Cardiac muscle cell (in vitro differentiated cells and primary cell): ENCODE results near the gene SLC25A20. TPM values are rescaled to one million over a fixed set of nuclear protein-coding genes. Genes with fewer than 3 reads are reported as not detected.

Experiments used
- DNase-seq, 2 donors: peaks; one replicate each; pipeline versions ENCODE4 v3.0.0 to v3.0.0-alpha.2; 2010 to 2017; ENCODE audit warnings: low read depth in 1 of 2, low spot score in 1 of 2
- H3K27ac ChIP-seq: fragments of 200-600 bp; sonication (generic); 2 replicates; pipeline ENCODE4 v1.5.1; 2016
- H3K27me3 ChIP-seq: fragments of 200-600 bp; sonication (generic); 2 replicates; pipeline ENCODE4 v1.6.0; 2016; ENCODE audit warnings: control low read depth
- H3K36me3 ChIP-seq: fragments of 200-600 bp; sonication (generic); 2 replicates; pipeline ENCODE4 v1.5.1; 2016; ENCODE audit warnings: control low read depth
- H3K4me1 ChIP-seq: fragments of 200-600 bp; sonication (generic); 2 replicates; pipeline ENCODE4 v1.8.1; 2017; ENCODE audit warnings: low read depth, mild to moderate bottlenecking, mixed run types
- H3K4me3 ChIP-seq: fragments of 200-600 bp; sonication (generic); 2 replicates; pipeline ENCODE4 v1.5.1; 2016; ENCODE audit warnings: mild to moderate bottlenecking
- H3K9me3 ChIP-seq: fragments of 200-600 bp; sonication (generic); 2 replicates; pipeline ENCODE4 v1.5.1; 2017; ENCODE audit warnings: low read depth, mild to moderate bottlenecking, control low read depth
- polyA plus RNA-seq: library from polyadenylated mRNA; unstranded; fragments of >200 nt; fragmentation: Nextera tagmentation; extraction: Ambion mirVana; gene quantifications from 2 replicates; pipeline ENCODE4 v1.2.1, GENCODE V29; 2016
- total RNA-seq: library from RNA; depleted of rRNA; stranded (reverse); fragments of >200 nt; gene quantifications from 2 replicates; pipeline ENCODE4 v1.2.3, GENCODE V29; 2016
- TF ChIP-seq, protein P1 (sequence below): IDR thresholded peaks from 2 replicates; pipeline ENCODE4 v1.5.1; 2012; ENCODE audit warnings: low read depth, mild to moderate bottlenecking, low read length

Gene SLC25A20
- total and polyA plus RNA-seq, 2 experiments from 2014 or later: 25.1 to 28.2 TPM

DNA sequence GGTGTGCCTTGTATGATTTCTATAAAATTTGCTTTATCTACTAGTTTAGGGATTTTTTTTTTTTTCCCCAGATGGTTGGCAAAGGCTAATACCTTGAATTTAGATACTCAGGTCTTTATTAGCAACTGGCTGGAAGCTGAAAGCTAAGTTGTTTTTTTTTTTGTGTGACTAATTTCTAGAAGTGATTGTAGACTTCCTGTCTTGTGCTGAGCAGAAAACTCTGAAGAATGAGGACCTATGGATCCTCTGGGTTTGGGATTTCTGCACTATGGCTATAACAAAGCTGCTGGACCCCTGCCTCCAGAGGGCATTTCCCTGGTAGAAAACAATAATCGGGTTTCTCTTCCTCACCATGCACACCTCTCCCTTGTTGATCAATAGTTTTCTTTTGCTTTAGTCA lies 30.0 kb upstream of the SLC25A20 start:
- peak in 1 of 2 donors; percentile 33 for DNase-seq
- H3K4me3 ChIP-seq: no peak overlapping the region
- TF ChIP-seq, protein P1, sequence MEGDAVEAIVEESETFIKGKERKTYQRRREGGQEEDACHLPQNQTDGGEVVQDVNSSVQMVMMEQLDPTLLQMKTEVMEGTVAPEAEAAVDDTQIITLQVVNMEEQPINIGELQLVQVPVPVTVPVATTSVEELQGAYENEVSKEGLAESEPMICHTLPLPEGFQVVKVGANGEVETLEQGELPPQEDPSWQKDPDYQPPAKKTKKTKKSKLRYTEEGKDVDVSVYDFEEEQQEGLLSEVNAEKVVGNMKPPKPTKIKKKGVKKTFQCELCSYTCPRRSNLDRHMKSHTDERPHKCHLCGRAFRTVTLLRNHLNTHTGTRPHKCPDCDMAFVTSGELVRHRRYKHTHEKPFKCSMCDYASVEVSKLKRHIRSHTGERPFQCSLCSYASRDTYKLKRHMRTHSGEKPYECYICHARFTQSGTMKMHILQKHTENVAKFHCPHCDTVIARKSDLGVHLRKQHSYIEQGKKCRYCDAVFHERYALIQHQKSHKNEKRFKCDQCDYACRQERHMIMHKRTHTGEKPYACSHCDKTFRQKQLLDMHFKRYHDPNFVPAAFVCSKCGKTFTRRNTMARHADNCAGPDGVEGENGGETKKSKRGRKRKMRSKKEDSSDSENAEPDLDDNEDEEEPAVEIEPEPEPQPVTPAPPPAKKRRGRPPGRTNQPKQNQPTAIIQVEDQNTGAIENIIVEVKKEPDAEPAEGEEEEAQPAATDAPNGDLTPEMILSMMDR: no peak
- H3K27me3 ChIP-seq: no peaks in the 10 kb centered on the region
- H3K36me3 ChIP-seq: peaks cover 17% of the 10 kb centered on the region
- peaks cover 8% of the 10 kb centered on the region for H3K4me1 ChIP-seq
- H3K27ac ChIP-seq: peak overlapping the region; percentile 1
- no peaks in the 10 kb centered on the region for H3K9me3 ChIP-seq

DNA sequence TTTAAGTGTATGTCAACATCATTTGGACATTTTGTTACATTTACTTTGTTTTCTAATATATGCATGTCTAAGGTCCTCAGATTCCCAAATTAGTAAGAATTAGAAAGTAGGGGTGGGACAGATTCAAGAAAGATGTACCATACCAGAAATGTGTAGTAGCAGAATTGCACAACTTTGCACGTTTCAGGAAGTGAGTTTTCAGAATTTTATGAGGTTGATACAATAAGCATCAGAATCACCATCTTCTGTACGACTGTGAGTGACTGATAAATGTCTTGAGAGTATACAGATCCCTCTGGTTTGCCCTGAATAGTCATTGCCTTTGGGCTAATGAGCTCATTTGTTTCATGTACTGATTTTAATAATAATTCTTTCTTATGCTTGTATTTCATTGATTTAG lies 29.2 kb upstream of the SLC25A20 start:
- peaks cover 16% of the 10 kb centered on the region for H3K36me3 ChIP-seq
- TF ChIP-seq, protein P1: no peak

DNA sequence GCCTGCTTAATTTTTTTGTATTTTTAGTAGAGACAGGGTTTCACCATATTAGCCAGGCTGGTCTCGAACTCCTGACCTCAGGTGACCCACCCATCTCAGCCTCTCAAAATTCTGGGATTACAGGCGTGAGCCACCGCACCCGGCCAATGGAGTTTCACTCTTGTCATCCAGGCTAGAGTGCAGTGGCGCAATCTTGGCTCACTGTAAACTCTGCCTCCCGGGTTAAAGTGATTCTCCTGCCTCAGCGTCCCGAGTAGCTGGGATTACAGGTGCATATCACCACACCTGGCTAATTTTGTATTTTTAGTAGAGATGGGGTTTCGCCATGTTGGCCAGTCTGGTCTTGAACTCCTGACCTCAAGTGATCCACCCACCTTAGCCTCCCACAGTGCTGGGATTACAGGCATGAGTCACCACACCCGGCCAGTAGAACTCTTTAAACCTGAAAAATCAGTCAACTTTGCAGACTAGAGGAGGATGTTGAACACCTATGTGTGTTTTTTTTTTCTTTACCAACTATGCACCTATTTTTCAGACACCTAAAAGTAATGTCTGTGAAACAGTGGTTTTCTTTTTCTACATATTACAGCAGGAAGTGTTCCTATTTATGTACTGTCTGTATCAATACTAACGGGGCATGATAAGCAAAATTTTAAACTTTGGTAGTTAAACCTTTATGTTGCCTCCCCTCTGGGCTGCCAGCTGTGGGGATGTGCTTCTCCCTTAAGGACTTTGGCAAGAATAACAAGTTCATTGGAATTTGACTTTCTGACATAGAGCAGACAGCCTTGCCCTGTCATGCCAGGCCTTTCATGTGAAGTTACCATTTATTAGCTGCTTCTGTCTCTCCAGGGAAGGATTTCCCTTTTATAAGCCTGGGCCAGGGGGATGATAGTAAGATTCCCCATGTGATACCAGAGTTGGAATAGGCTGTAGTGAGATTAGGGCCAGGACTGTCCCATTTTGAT lies 28.0 kb upstream of the SLC25A20 start:
- TF ChIP-seq, protein P1: no peak
- Histone ChIP-seq H3K4me3 (no peak overlapping the region), H3K4me1 (peaks cover 8% of the 10 kb centered on the region), H3K27me3 (no peaks in the 10 kb centered on the region), H3K27ac (peak overlapping the region; percentile 73), H3K9me3 (no peaks in the 10 kb centered on the region), H3K36me3 (peaks cover 20% of the 10 kb centered on the region)
- peak; percentile 22 to 47 for DNase-seq

More for the DNA sequence above, 29.2 kb upstream of the SLC25A20 start:
- peak overlapping the region; percentile 73 for H3K27ac ChIP-seq
- H3K27me3 ChIP-seq: no peaks in the 10 kb centered on the region
- no peaks in the 10 kb centered on the region for H3K9me3 ChIP-seq
- peaks cover 8% of the 10 kb centered on the region for H3K4me1 ChIP-seq
- H3K4me3 ChIP-seq: no peak overlapping the region
- peak in 1 of 2 donors; percentile 24 for DNase-seq

DNA sequence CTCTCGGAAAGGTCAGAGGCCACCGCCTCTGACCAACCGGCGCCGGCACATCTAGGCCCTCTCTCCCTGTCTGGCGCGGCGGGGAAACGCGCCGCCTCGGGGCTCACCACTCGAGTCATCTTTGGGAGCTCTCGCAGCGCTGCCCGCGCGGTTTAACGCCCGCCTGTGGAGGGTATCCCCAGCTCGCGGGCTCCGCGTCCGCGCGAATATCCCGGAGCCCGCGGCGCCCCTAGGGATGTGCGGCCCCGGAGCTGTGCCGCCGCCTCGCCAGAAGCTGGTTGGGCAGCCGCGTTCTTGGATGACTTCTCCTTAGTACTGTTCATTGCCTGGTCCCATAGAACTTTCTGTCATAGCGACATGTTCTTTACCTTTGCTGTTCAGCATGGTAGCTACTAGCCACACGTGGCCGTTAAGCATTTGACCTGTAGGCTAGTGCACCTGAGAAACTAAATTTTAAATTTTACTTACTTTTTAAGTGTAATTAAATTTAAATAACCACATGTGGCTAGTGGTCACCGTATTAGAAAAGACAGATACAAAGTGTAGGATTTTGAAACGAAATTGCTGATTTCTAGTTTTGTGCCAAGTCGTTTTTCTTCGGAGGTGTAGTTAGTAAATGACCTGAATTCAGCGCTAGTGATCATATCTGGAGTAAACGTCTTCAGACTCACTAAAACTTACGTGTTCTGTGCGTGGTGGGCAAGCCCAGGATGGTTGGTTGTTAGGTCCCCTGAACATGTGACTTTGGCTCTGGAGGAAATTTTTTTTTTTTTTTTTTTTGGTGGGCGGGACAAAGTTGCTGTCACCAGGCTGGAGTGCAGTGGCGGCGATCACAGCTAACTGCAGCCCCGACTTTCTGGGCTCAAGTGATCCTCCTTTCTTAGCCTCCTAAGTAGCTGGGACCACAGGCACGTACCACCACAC lies 20.8 kb upstream of the SLC25A20 start:
- TF ChIP-seq, protein P1: peak; percentile 3
- H3K27ac ChIP-seq: peak overlapping the region; percentile 93
- H3K4me3 ChIP-seq: peak overlapping the region; percentile 91
- no peaks in the 10 kb centered on the region for H3K9me3 ChIP-seq
- peak; percentile 44 to 45 for DNase-seq
- peaks cover 3% of the 10 kb centered on the region for H3K36me3 ChIP-seq
- no peaks in the 10 kb centered on the region for H3K27me3 ChIP-seq
- peaks cover 7% of the 10 kb centered on the region for H3K4me1 ChIP-seq
